Measurements from ENCODE around the gene CAMK2G.
A peak's percentile ranks its signal among the peaks of the same experiment; 100 is the strongest.
"Not testable (repeated sequence)": the region's sequence is repeated elsewhere in the genome, so short reads cannot be mapped to it uniquely, and the experiment has no call there.

Gene CAMK2G

DNA sequence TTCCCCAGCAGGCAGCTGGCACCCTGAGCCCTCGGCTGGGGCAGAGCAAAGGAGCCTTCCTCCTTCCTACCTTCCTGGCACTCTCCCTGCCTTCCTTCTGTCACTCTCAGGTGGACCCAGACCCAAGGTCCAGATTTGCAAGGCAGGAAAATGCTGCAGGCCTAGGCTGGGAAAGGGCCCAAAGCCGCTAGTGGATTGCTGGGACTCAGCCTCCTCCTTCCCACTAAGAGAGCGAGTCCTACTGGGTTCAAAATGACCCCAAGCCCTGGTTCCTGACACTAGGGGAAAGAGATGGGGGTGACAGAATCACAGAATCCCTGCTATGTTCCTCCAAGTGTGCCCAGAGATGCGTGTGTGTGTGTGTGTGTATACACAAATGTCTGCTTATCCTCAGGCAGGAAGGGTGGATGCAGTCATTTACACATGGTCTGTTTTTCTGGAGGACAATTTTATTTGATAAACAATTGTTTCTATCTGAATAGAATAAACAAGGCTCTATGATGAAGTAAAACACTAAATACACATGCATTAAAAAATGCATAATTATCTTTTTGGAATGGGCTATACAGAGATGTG lies 35.3 kb upstream of the CAMK2G start:
- CTCF ChIA-PET = interaction anchor here (0.8 kb wide), 1 partner anchor 31 kb away, joined by 4 read pairs; no protein-coding TSS in a partner anchor
- no peaks in the 10 kb centered on the region for H3K9me3 Mint-ChIP-seq

DNA sequence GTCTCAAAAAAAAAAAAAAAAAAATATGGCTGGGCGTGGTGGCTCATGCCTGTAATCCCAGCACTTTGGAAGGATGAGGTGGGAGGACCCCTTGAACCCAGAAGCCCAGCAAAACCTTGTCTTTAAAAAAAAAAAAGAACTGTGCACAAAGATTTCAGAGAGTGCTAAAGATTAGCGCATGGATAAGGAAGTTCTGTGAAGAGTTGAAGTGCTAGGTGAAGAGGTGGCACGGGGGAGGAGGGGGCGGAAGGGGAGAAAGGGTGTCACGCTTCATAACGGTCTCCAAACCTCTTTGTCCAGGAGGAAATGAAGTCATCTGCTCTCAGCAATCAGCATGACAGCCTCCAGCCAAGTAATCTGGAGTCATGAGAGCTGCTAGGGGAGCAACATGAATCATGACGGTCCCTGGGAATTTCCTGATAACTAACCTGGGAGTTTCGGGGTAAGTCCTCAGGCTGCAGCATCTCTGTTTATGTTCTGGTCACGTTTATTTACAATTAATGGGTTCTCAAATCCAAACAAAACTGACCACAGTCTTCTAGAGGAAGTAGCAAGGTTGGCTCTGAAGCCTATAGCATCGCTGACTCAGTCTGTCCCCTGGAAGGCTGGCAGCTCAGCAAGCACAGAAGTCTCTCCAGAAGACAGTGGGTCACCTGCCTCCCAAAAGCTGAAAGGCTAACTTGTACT lies 34.6 kb upstream of the CAMK2G start:
- Mint-ChIP-seq H3K9me3 (no peaks in the 10 kb centered on the region), H3K27ac (peak overlapping the region; percentile 52), H3K4me1 (peaks cover 46% of the 10 kb centered on the region), H3K4me3 (peak overlapping the region; percentile 22), H3K36me3 (no peaks in the 10 kb centered on the region), H3K27me3 (peaks cover 88% of the 10 kb centered on the region)
- CTCF ChIA-PET = interaction anchor here (0.7 to 0.8 kb wide), 2 partner anchors 31 to 865 kb away, joined by 4 read pairs; no protein-coding TSS in a partner anchor
- peak; percentile 69 for DNase-seq

More for the DNA sequence above, 35.3 kb upstream of the CAMK2G start:
- H3K4me1 Mint-ChIP-seq = peaks cover 46% of the 10 kb centered on the region
- no peak for DNase-seq
- H3K36me3 Mint-ChIP-seq = no peaks in the 10 kb centered on the region
- peaks cover 90% of the 10 kb centered on the region for H3K27me3 Mint-ChIP-seq
- H3K4me3 Mint-ChIP-seq = no peak overlapping the region
- H3K27ac Mint-ChIP-seq = no peak overlapping the region

- CTCF ChIA-PET = interaction anchor here (0.7 to 2.9 kb wide), 3 partner anchors 9 to 866 kb away, joined by 3 to 13 read pairs (median 4); no protein-coding TSS in a partner anchor
- Mint-ChIP-seq H3K27ac (no peak overlapping the region), H3K4me3 (peak overlapping the region; percentile 21), H3K27me3 (peaks cover 86% of the 10 kb centered on the region), H3K4me1 (peaks cover 46% of the 10 kb centered on the region), H3K36me3 (no peaks in the 10 kb centered on the region), H3K9me3 (no peaks in the 10 kb centered on the region)
- DNase-seq = no peak
Observed at GRCh38 chr10:73907841-73908517, 33.6 kb upstream of the CAMK2G start.

DNA sequence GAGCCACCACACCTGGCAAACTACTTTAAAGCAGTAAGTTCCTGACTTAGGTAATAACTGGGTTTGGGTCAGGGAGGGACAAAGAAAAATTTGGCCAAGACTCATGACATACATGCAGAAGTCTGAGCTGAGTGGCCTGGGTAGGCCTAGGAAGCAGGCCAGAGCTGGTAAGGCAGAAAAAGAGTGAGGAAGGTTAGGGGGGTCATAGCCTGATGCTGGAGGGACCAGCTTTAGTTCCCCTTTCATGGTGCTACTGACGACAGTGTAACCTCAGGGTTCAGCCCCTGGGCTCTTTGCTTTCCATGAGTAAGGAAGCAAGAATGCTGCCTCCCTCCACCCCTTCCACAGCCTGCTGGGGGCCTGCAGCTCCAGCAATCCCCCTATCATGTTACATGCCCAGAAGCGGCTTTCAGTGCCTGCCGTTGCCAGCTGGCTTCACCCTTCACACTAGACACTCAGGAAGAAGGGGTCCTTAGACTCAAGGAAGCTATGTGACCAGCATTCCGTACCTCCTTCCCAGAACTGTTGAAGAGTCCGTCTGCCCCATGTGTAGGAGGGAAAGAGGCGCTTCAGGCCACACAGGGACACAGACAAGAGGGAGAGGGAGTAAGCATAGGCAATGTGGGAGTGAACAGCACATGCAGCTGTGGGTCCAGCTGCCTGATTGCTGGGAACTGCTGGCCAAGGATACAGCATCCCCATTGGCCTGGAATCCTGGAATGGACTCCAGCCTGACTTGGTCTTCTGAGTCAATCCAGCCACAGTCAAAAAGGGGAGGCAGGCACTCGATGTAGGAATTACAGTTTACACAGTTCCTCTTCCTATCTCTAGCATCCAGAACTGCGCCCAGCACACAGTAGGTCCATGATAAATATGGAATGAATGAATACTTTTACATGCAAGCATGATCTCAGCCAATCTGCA lies 32.4 kb upstream of the CAMK2G start:
- peaks cover 85% of the 10 kb centered on the region for H3K27me3 Mint-ChIP-seq
- CTCF ChIA-PET = interaction anchor here (0.7 to 2.9 kb wide), 5 partner anchors 8 to 34 kb away, joined by 3 to 13 read pairs (median 3); no protein-coding TSS in a partner anchor
- DNase-seq = no peak
- H3K4me1 Mint-ChIP-seq = peaks cover 43% of the 10 kb centered on the region
- no peak overlapping the region for H3K27ac Mint-ChIP-seq
- no peaks in the 10 kb centered on the region for H3K9me3 Mint-ChIP-seq
- H3K4me3 Mint-ChIP-seq = no peak overlapping the region
- no peaks in the 10 kb centered on the region for H3K36me3 Mint-ChIP-seq

- Mint-ChIP-seq H3K27me3 (peaks cover 84% of the 10 kb centered on the region), H3K4me3 (no peak overlapping the region), H3K4me1 (peaks cover 33% of the 10 kb centered on the region), H3K36me3 (no peaks in the 10 kb centered on the region), H3K27ac (no peak overlapping the region), H3K9me3 (no peaks in the 10 kb centered on the region)
- CTCF ChIA-PET = interaction anchor here (0.6 to 2.9 kb wide), 2 partner anchors 25 to 35 kb away, joined by 3 to 13 read pairs; no protein-coding TSS in a partner anchor
- no peak for DNase-seq
Observed at GRCh38 chr10:73905256-73906020, 31.1 kb upstream of the CAMK2G start.

GRCh38 chr10:73902351-73902750 lies 28.0 kb upstream of the CAMK2G start:
- CTCF ChIA-PET = interaction anchor here (0.9 to 2.1 kb wide), 6 partner anchors 8 to 156 kb away, joined by 3 to 15 read pairs (median 4); partner anchors contain the start of gene PLAU
- Mint-ChIP-seq H3K4me3 (no peak overlapping the region), H3K27me3 (peaks cover 81% of the 10 kb centered on the region), H3K9me3 (no peaks in the 10 kb centered on the region), H3K4me1 (peaks cover 4% of the 10 kb centered on the region), H3K27ac (no peak overlapping the region), H3K36me3 (no peaks in the 10 kb centered on the region)
- DNase-seq = no peak

- H3K4me1 Mint-ChIP-seq = no peaks in the 10 kb centered on the region
- DNase-seq = no peak
- CTCF ChIA-PET = interaction anchor here (1.3 to 4.8 kb wide), 4 partner anchors 10 to 40 kb away, joined by 4 to 19 read pairs (median 10); no protein-coding TSS in a partner anchor
- H3K9me3 Mint-ChIP-seq = no peaks in the 10 kb centered on the region
- H3K27ac Mint-ChIP-seq = no peak overlapping the region
- peaks cover 70% of the 10 kb centered on the region for H3K27me3 Mint-ChIP-seq
- no peak overlapping the region for H3K4me3 Mint-ChIP-seq
- no peaks in the 10 kb centered on the region for H3K36me3 Mint-ChIP-seq
Observed at GRCh38 chr10:73901261-73901660, 26.9 kb upstream of the CAMK2G start.

DNA sequence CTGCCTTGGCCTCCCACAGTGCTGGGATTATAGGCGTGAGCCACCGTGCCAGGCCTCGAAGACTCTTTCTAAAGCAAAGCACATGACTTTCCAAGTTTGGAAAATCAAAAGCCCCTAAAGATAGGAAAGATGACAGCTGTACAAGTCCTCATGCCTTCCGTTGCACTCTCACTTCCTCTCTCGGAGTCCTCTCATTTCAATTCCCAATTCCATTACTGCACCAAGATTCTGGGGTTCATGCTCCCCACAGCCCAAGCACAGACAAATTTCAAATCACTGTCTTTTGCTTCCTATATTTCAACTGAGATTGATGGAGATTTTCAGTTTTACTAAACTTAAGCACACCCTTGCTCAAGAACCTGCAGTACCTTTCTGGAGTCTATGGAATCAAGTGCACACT lies 25.7 kb upstream of the CAMK2G start:
- Mint-ChIP-seq H3K27ac (no peak overlapping the region), H3K36me3 (no peaks in the 10 kb centered on the region), H3K27me3 (peaks cover 61% of the 10 kb centered on the region)

DNA sequence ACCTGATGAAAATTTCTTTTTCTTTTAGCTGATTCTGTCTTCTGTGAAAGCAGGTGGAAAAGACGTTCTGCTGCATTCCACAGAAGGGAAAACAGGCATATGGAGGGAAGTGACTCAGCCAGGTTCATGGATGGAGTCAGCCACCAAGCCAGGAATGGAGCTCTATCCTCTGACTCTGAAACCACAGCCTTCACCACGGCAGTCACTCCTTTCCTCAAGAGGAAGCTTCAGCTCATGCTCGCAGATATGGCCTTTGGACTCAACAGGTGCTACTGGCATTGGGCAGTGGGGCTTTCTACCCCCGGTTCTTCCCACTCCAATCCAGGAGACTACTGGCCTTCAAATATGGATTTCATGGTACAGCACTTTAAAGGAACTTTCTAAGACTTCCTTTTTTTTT lies 25.1 kb upstream of the CAMK2G start:
- Mint-ChIP-seq H3K9me3 (no peaks in the 10 kb centered on the region), H3K27me3 (peaks cover 61% of the 10 kb centered on the region), H3K27ac (no peak overlapping the region), H3K4me3 (no peak overlapping the region), H3K4me1 (no peaks in the 10 kb centered on the region), H3K36me3 (no peaks in the 10 kb centered on the region)
- CTCF ChIA-PET = interaction anchor here (0.6 to 4.8 kb wide), 6 partner anchors 8 to 41 kb away, joined by 3 to 19 read pairs (median 4); no protein-coding TSS in a partner anchor
- no peak for DNase-seq

More for the DNA sequence above, 25.7 kb upstream of the CAMK2G start:
- H3K4me3 Mint-ChIP-seq = no peak overlapping the region
- H3K9me3 Mint-ChIP-seq = no peaks in the 10 kb centered on the region
- no peaks in the 10 kb centered on the region for H3K4me1 Mint-ChIP-seq
- CTCF ChIA-PET = interaction anchor here (0.9 to 4.8 kb wide), 6 partner anchors 9 to 40 kb away, joined by 3 to 19 read pairs (median 4); no protein-coding TSS in a partner anchor
- no peak for DNase-seq

DNA sequence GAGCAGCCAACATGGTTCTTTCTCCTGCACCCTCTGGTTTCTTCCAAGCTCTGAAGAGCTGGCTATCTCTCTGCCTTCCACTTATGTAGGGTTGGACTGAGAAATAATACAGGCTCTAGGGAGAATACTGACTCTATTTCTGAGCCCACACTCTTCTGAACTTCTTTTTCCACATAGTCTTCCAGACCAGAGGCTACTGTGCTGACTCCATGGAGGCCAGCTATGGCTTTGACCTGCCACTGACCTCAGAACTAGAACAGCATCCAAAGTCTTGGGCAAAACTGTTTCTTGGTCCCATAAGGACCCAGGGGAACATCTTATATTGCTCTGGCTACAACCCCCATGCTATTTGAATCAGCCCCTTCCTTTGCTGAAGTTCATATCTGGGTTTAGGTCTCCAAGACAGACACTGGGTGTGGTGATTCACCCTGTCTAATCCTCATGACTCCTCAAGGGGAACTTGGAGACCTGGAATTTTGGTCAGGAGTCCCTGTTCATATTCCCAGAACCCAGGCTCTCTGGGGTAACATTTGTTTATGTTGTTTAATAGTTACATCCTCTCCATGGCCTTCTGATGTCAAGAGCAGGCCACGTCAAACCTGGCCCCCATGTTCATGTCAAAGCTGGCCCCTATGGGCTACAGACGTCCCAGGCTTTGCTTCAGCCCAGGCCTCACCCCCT lies 24.5 kb upstream of the CAMK2G start:
- Mint-ChIP-seq H3K9me3 (no peaks in the 10 kb centered on the region), H3K4me3 (no peak overlapping the region), H3K27me3 (peaks cover 59% of the 10 kb centered on the region), H3K27ac (no peak overlapping the region), H3K4me1 (no peaks in the 10 kb centered on the region), H3K36me3 (no peaks in the 10 kb centered on the region)
- CTCF ChIA-PET = interaction anchor here (0.6 to 4.8 kb wide), 7 partner anchors 8 to 42 kb away, joined by 3 to 19 read pairs (median 3); no protein-coding TSS in a partner anchor
- no peak for DNase-seq

DNA sequence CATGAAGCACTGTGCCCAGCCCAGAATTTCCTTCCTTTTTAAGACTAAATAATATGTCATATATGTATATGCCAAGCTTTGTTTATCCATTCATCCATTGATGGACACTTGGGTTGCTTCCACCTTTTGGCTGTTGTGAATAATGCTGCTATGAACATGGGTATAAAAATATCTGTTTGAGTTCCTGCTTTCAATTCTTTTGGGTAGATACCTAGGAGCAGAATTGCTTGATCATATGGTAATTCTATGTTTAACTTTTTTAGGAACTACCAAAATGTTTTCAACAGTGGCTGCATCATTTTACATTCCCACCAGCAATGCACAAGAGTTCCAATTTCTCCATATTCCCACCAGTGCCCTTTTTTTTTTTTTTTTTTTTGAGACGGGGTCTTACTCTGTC lies 23.3 kb upstream of the CAMK2G start:
- Mint-ChIP-seq H3K4me3 (no peak overlapping the region), H3K9me3 (no peaks in the 10 kb centered on the region), H3K36me3 (no peaks in the 10 kb centered on the region), H3K4me1 (no peaks in the 10 kb centered on the region), H3K27me3 (peaks cover 54% of the 10 kb centered on the region), H3K27ac (no peak overlapping the region)
- CTCF ChIA-PET = interaction anchor here (0.9 to 4.8 kb wide), 2 partner anchors 11 to 43 kb away, joined by 3 to 19 read pairs; no protein-coding TSS in a partner anchor
- no peak for DNase-seq

GRCh38 chr10:73895381-73895780 lies 21.0 kb upstream of the CAMK2G start:
- not testable (repeated sequence) for DNase-seq
- CTCF ChIA-PET = interaction anchor here (1.4 kb wide), 1 partner anchor 9 kb away, joined by 3 read pairs; no protein-coding TSS in a partner anchor

More at GRCh38 chr10:73895381-73895780, 21.0 kb upstream of the CAMK2G start:
- H3K27ac Mint-ChIP-seq, H3K4me1 Mint-ChIP-seq, H3K36me3 Mint-ChIP-seq, H3K4me3 Mint-ChIP-seq, H3K9me3 Mint-ChIP-seq: not testable (repeated sequence)
- peaks cover 47% of the 10 kb centered on the region for H3K27me3 Mint-ChIP-seq
